GM21423 (cell line): ENCODE measurements around the gene PTPRN2.

Experiments
- ATAC-seq: cut with Tn5 transposase; IDR thresholded peaks from one replicate; pipeline ENCODE4 v1.9.1; 2021; ENCODE audit warnings: mild to moderate bottlenecking, moderate library complexity; ENCODE audit not compliant: unreplicated experiment

PTPRN2 gene

DNA sequence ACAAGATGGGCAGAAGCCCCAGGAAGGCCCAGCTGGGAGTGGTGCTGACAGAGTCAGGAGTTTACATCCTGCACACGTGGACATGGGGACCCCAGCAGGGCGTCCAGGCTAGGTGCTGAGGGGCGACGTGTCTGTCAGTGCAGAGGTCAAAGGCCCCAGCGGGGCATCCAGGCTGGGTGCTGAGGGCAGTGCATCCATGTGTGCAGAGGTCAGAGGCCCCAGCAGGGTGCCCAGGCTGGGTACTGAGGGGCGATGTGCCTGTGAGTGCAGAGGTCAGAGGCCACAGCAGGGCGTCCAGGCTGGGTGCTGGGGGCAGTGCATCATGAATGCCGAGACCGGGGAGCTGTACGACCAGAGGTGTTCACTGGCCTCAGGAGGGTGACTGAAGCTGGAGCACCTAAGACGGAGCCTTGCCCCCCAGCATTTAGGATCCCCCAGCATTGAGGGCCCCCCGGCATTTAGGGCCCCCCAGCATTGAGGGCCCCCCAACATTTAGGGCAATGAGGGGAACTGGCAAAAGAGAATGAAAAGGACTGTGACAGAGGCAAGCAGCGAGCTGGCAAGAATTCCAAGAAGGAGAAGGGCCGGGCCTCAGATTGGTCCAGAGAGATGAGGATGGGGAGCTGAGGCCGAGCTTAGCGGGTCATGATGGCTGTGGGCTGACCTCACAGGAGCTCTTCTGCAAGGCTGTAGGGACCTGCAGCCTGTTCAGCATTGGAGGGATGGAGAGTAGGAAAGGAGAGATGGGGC, 474.9 kb downstream of the PTPRN2 start:
- ATAC-seq = no peak

DNA sequence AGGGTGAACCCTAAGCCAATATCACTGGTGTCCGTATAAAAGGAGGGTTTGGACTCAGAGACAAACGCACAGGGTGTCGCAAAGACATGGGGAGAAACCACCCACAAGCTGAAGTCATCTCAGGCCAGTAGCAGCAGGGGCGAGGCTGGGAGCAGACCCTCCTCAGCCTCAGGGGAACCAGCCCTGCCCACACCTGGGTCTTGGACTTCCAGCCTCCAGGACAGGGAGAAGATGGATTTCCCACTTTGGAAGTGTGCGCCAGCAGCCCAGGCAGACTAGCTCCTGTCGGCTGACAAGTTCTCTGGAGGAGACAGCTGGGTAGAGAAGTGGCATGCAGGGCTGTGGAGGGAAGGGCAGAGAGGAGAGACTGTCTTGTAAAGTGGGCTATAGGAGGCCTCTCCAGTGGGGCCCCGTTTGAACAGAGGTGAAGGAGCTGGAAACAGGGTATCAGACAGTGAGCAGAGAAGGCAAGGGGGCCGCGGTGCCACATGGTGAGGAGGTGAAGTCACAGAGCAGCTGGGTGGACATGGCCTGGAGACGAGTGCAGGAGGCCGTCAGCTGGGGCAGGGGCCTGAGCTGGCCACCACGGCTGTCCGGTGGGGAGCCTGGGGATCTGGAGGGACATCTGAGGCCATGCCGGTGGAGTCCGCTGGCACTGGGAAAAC, 475.6 kb downstream of the PTPRN2 start:
- ATAC-seq = no peak

GRCh38 chr7:158111049-158111751, 476.4 kb downstream of the PTPRN2 start:
- no peak for ATAC-seq

GRCh38 chr7:158110661-158111048, 477.0 kb downstream of the PTPRN2 start:
- ATAC-seq = no peak

GRCh38 chr7:158110034-158110590, 477.5 kb downstream of the PTPRN2 start:
- ATAC-seq = no peak

DNA sequence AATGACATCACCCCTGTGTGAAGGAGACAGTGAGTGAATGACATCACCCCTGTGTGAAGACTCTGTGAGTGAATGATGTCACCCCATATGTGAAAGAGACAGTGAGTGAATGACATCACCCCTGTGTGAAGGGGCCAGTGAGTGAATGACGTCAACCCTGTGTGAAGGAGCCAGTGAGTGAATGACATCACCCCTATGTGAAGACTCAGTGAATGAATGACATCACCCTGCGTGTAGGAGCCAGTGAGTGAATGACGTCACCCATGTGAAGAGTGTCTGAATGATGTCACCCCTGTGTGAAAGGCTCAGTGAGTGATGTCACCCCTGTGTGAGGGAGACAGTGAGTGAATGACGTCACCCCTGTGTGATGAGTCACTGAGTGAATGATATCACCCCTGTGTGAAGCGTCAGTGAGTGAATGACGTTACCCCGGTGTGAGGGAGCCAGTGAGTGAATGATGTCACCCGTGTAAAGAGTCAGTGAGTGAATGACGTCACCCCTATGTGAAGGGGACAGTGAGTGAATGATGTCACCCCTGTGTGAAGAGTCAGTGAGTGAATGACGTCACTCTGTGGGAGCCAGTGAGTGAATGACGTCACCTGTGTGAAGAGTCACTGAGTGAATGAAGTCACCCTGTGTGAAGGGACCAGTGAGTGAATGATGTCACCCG, 478.1 kb downstream of the PTPRN2 start:
- no peak for ATAC-seq

GRCh38 chr7:158108646-158109293, 478.9 kb downstream of the PTPRN2 start:
- no peak for ATAC-seq

- ATAC-seq = no peak
These were observed 479.8 kb downstream of the PTPRN2 start for GRCh38 chr7:158107806-158108205.

GRCh38 chr7:158106272-158106671, 481.4 kb downstream of the PTPRN2 start:
- no peak for ATAC-seq

GRCh38 chr7:158103378-158103777, 484.2 kb downstream of the PTPRN2 start:
- ATAC-seq = no peak

DNA sequence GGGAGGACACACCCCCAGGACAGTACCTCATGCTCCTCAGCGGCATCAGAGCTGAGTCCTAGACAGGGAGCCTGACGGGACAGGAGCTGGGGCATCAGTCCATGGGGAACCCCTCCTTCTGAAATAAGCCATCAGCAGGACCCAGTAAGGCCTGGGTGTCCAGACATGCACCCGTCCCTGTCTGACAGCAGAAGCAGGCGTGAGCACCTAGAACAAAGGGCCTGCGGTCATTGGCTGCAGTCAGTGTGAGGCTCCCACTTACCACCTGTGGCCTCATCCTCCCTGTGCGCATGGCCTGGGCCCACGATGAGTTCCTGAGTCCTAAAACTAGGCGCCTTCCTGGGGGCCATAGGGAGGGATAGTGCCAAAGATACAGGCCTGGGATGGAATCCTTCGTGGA, 484.7 kb downstream of the PTPRN2 start:
- ATAC-seq = no peak

GRCh38 chr7:158101821-158102450, 485.7 kb downstream of the PTPRN2 start:
- ATAC-seq = no peak

GRCh38 chr7:158098125-158099030, 489.2 kb downstream of the PTPRN2 start:
- no peak for ATAC-seq

DNA sequence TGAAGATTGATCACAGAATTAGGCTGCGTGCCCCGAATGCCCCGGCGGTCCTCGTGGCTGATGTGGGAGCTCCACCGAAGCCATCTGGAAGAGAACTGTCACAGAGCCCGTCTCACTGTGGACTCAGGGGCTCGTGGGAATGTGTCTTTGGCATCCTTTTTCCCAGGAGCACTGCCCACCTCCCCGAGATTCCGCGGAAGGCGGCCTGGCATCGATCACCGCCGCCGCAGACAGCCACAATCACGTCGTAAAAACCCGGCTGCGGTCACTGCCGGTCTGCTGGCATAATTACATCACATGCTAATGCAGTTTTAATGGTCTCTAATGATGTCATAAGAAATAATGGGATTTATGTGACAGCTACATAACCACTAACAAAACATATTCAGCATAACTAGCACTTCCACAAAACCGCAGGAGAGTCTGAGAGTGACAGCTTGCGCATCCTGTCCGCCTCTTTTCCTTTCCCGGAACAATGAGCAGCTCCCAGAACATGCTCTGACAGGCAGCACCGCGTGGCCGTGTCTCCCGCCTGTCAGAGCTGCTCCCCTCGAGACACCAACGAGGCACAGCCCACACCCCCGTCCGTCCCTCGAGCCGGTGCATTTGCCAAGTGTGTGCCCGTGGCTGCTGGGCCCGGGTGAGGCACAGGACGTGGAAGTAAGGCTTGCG, 490.0 kb downstream of the PTPRN2 start:
- no peak for ATAC-seq

DNA sequence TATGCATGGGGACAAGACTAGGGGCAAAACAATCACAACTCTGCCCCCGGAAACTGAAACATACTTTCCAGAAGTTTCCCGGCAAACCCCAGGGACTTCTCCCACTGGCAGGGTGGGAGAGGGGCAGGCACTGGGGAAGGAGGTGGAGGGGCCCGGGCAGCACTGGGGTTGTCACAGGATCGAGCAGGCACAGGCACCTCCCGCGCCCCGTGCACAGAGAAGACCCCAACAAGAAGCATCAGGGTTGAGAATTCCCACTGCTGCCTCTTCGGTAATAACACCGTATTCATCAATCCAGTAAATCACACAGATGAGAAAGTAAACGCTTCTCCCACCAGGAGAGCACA, 490.5 kb downstream of the PTPRN2 start:
- ATAC-seq = no peak

GRCh38 chr7:158096582-158096981, 491.0 kb downstream of the PTPRN2 start:
- no peak for ATAC-seq

- no peak for ATAC-seq
These were observed 492.9 kb downstream of the PTPRN2 start for GRCh38 chr7:158094671-158095226.

GRCh38 chr7:158094046-158094445, 493.6 kb downstream of the PTPRN2 start:
- ATAC-seq = no peak
